ENCODE measurements around the gene FBXO38.
A peak's percentile ranks its signal among the peaks of the same experiment; 100 is the strongest.
"Not testable (repeated sequence)": the region's sequence is repeated elsewhere in the genome, so short reads cannot be mapped to it uniquely, and the experiment has no call there.

FBXO38 gene

DNA sequence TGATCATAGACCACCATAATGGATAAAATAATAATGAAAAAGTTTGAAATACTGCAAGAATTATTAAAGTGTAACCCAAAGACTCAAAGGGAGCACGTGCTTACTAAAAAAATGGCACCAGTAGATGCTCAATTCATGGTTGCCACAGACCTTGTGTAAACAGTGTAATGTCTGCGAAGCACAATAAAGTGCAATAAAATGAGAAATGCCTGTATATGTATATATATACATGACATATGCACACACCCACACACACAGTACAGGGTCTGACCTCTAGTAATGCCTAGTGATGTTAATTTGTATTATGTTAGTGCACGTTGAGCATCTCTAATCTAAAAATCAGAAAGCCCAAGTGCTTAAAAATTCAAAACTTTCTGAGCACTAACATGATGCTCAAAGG is 52.3 kb downstream of the FBXO38 start:
- no peak for DNase-seq

GRCh38 chr5:148437249-148437648 is 53.5 kb downstream of the FBXO38 start:
- no peak for DNase-seq

GRCh38 chr5:148438933-148439332 is 55.2 kb downstream of the FBXO38 start:
- DNase-seq = no peak

- no peak for DNase-seq
Measured at GRCh38 chr5:148443241-148443640, 59.5 kb downstream of the FBXO38 start.

- peak in 1 of 5 experiments; percentile 54 for DNase-seq
Measured at GRCh38 chr5:148443998-148444397, 60.2 kb downstream of the FBXO38 start.

GRCh38 chr5:148445578-148445977 is 61.8 kb downstream of the FBXO38 start:
- no peak for DNase-seq

GRCh38 chr5:148446611-148447010 is 62.9 kb downstream of the FBXO38 start:
- no peak for DNase-seq

DNA sequence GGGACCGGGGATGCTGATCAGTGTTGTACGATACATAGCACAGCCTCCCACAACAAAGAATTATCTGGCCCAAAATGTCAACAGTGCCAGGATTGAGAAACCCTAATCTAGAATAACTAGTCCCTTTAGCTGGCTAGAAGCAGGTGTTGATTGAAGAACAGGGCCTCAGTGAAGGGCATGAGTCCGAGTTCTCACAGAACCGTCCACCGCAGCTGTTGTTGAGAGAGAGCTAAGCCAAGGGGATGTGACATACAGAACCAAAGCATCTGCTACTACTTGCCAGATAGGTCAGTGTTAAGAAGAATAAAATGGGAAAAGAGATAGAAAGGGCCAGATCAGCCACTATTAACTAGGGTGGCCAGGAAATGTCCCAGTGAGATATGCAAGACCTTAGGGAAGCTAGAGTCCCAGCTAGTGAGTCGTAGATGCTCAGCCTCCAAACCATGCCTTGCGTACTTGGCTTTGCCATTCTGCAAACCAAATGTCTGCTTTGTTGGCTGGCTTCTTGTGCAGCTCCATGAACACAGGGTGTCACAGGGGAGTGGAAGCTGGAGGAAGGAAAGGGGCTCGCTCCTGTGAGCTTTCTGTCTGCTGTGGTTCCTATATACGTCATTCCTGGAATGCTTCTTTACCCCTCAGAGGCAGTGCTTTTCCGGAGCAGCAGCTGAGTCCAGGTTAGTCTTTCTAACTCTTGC is 68.9 kb downstream of the FBXO38 start:
- no peak for DNase-seq

DNA sequence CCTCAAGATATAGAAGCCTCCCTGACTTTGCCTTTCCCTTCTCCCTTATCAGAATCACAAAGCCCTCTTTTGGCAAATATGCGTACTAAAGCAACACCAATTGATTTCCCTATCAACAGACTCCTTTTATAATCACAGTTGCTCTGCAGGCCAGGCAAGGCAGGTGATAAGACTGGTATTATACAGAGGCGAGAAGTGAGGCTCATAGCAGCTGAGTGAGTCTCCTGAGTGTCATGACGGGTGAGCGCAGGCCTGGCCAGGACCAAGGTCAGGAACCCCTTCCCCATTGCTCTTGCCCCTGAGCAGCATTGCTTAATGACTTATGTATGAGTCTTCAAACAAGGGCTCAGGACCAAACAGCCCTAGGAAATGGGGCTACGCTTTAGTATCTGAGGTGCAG is 70.8 kb downstream of the FBXO38 start:
- DNase-seq = no peak

GRCh38 chr5:148455185-148455584 is 71.4 kb downstream of the FBXO38 start:
- DNase-seq = no peak

DNA sequence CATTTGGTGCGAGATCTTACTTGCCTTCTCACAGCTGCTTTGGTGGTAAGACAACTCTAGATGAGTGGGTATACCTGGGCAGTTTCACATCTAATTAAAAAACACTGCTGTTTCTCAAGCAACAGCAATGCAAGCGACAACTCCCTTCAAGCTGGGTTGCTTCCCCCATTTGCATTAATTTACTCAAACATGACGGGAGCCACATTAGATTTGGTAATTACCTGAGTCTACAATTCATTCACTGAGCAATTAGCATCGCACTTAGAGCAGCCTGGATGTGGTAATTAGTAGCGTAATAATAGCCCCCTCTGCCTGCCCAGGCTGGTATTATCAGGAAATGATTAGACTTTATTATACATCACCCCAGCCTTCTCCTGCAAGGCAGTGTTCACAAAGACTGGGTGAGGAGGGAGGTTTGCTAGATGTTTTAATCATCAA is 73.4 kb downstream of the FBXO38 start:
- peak in 1 of 5 experiments; percentile 8 for DNase-seq

GRCh38 chr5:148458036-148458888 is 74.5 kb downstream of the FBXO38 start:
- DNase-seq = no peak

DNA sequence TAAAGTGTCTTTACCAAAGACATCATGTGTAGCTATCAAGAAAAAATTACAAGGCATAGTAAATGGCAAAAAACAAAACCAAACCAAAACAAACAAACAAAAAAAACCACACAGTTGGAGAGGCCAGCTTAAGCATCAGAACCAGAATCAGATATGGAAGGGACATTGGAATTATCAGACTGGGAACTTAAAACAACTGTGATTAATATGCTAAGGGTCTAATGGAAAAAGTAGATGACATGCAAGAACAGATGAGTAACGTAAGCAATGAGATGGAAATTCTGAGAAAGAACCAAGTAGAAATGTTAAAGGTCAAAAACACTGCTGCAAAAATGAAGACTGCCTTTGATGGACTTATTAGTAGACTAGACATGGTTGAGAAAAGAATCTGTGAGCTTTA is 75.9 kb downstream of the FBXO38 start:
- no peak for DNase-seq

DNA sequence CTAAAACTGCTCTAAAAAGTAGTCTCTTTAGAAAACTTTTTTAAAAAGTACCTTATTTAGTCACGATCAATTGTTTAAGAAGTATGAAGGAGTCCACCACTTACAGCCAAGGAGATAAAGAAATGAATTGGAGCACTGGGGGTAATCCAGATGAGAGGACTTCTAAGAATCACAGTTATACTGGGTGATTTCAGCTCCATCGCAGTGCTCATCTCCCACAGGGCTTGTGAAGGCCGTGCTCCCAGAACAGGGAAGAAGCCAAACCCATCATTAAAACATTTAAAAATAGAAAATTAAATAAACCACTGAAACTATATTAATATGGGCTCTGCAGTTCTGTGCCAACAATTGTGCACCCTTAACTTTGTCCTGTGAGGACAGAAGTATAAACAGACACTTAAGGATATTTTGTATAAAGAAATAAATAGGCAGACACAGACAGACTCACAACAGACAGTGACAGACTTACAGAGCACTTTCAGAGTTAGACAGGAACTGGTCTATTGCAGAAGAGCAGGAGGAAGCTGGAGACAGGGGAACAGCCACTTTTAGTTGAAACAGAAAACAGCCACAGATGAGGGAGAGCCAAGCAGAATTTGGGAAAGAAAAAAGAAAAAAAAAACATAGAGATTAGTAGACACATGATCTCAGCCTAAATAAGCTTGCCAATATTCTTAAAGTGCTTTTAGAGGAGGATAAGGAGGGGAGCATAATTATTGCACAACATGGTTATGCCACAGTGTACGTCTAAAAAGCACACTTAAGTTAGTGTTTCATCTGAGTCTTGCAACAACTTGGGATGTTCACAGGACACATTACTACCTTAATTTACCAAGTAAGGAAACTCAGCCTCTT is 81.8 kb downstream of the FBXO38 start:
- no peak for DNase-seq

DNA sequence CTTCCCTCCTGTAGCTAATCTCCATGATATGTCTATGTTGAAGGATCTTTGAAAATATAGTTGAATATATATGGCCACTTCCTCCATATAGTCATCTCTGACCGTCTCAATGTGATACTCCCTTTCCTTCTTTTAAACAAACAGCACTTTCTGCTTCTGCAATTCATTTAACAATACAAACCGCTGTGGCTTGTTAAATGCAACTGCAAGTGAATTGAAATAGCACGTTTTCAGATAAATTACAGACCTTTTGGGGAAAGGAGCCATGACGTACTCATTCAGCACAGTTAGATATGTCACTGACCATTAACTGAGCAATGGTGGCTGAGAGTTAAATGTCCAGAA is 82.5 kb downstream of the FBXO38 start:
- no peak for DNase-seq

DNA sequence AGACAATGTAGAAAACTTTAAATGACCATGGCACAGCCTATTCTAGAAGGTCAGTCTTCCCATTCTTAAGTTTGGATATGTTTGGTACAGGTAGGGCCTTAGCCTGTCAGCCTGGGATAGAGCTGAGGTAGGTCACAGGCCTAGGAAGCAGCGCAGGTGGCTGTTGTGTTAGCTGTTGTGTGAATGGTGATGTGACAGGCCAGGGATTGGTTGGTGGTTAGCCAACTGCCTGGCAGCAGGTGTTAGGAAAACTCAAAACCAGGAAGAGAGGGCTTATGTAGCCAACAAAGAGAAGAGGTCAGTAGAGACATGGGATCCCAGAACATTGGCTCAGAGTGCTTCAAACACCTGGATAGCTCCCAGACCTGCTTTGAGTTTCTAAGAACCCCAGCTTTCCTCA is 84.2 kb downstream of the FBXO38 start:
- no peak for DNase-seq

DNA sequence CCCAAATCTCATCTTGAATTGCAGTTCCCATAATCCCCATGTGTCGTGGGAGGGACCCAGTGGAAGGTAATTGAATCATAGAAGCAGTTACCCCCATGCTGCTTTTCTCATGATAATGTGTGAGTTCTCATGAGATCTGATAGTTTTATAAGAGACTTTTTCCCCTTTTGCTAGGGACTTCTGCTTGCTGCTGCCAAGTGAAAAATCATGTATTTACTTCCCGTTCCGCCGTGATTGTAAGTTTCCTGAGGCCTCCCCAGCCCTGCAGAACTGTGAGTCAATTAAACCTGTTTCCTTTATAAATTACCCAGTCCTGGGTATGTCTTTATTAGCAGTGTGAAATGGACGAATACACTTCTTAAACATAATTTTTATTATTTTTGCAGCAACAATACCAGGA is 85.0 kb downstream of the FBXO38 start:
- DNase-seq = not testable (repeated sequence)

GRCh38 chr5:148469501-148469935 is 85.8 kb downstream of the FBXO38 start:
- DNase-seq = no peak

DNA sequence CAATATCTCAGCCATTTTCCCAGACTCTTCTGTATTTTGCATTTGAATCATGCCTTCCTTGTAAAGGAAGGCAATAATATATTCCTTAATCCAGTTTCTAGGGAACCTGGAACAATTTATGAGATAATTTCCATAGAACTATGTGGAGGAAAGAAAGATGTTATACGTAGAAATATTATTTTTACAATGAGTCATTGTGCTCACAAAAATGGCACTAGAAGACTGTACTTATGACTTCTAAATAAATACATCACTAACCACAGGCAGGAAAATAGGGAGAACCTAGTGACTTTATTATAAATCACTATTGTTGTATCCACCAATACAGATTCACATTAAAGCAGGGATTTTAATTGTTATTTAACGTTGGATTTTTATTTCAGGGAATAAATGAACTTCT is 87.6 kb downstream of the FBXO38 start:
- DNase-seq = no peak

DNA sequence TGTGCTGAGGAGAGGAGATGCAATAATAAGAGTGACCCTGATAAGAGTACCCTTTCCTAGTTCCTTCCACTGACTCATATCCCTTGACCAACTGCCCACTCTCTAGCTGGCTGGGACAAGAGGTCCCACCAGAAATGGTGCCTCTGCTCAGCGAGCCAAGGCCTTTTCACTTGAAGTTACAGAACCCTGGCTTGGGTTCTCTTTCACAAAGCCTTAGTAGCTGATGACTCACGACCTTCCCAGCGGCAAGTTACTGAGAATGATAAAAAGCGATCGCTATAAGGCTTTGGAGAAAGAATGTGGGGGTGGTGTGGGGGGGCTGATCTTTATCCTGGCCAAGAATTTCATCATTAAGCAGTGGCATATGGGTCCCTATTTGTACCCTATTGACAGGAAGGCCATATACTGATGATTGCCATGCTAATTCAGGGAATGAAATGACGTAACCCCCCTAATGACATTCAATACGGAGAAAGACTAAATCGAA is 90.3 kb downstream of the FBXO38 start:
- no peak for DNase-seq

GRCh38 chr5:148476302-148476701 is 92.5 kb downstream of the FBXO38 start:
- no peak for DNase-seq

GRCh38 chr5:148477429-148477828 is 93.7 kb downstream of the FBXO38 start:
- no peak for DNase-seq

- no peak for DNase-seq
Measured at GRCh38 chr5:148482196-148482595, 98.4 kb downstream of the FBXO38 start.
